Heart left ventricle (tissue), 16 donors: Measurements from ENCODE around the gene AOX1. TPM values are rescaled to one million over a fixed set of nuclear protein-coding genes. Genes with fewer than 3 reads are reported as not detected.
"Not testable (repeated sequence)": the region's sequence is repeated elsewhere in the genome, so short reads cannot be mapped to it uniquely, and the experiment has no call there.

Source experiments
- ATAC-seq, 4 donors: fragments of 200-7000 bp; cut with Tn5 transposase; one replicate each; pipeline ENCODE4 v1.9.1; 2020 to 2022; ENCODE audit warnings: moderate library complexity in 4 of 4, mild to moderate bottlenecking in 3 of 4, moderate number of reproducible peaks in 1 of 4
- DNase-seq, 5 donors: peaks; one replicate each; pipeline ENCODE4 v3.0.0-alpha.2; 2020
- H3K27ac ChIP-seq, 12 donors: fragments of 200-600 bp; sonication (generic) in 4 of 12; one replicate each; pipeline versions ENCODE4 v1.5.0 to v1.8.0; 2016 to 2022; ENCODE audit warnings: mild to moderate bottlenecking in 2 of 12
- H3K27me3 ChIP-seq, 9 donors: fragments of 200-600 bp; sonication (generic) in 2 of 9; one replicate each; pipeline versions ENCODE4 v1.5.1 to v1.8.0; 2016 to 2022; ENCODE audit warnings: mild to moderate bottlenecking in 3 of 9
- H3K36me3 ChIP-seq, 9 donors: fragments of 200-600 bp; sonication (generic) in 2 of 9; one replicate each; pipeline versions ENCODE4 v1.5.0 to v1.8.0; 2018 to 2022; ENCODE audit warnings: mild to moderate bottlenecking in 2 of 9
- H3K4me1 ChIP-seq, 12 donors: fragments of 200-600 bp; sonication (generic) in 4 of 12; one replicate each; pipeline versions ENCODE4 v1.5.0 to v1.8.0; 2016 to 2022; ENCODE audit warnings: mild to moderate bottlenecking in 3 of 12
- H3K4me3 ChIP-seq, 12 donors: fragments of 200-600 bp; sonication (generic) in 4 of 12; one replicate each; pipeline versions ENCODE4 v1.5.0 to v1.8.0; 2017 to 2022; ENCODE audit warnings: mild to moderate bottlenecking in 9 of 12, moderate library complexity in 4 of 12
- H3K9me3 ChIP-seq, 12 donors: fragments of 200-600 bp; sonication (generic) in 4 of 12; one replicate each; pipeline versions ENCODE4 v1.5.0 to v1.8.0; 2016 to 2022; ENCODE audit warnings: mild to moderate bottlenecking in 1 of 12
- POLR2A ChIP-seq, 2 donors: fragments of 450-650 bp; IDR thresholded peaks; one replicate each; pipeline ENCODE4 v1.6.1; 2017; ENCODE audit warnings: antibody characterized with exemption in 2 of 2, mild to moderate bottlenecking in 2 of 2, moderate library complexity in 2 of 2
- WGBS, 4 donors: extraction: QIAGEN DNeasy Blood & Tissue Kit in 2 of 4; methylation state at CpG; one replicate each; pipeline versions ENCODE4 v1.1.5 to v1.1.7; 2013 to 2018; 5-methylcytosine and 5-hydroxymethylcytosine counted together
- intact Hi-C, 10 donors: fragments of 100-400 bp; cut with DNase I; formaldehyde crosslinking; loops; one replicate each; pipeline versions ENCODE4 v1.11.1 to v1.14.2; 2022
- polyA plus RNA-seq, 2 donors: library from polyadenylated mRNA; stranded (reverse); fragments of 200-250 nt; gene quantifications; one replicate each; pipeline ENCODE4 v1.2.3, GENCODE V29; 2013
- total RNA-seq, 9 donors: library from RNA; depleted of rRNA in 2 of 9; stranded (reverse); fragments of >200 nt in 2 of 9; fragmentation: NEBNext Ultra II Directional in 3 of 9; extraction: Animal tissue kit (Norgen Biotek cat#: 25700) in 3 of 9; gene quantifications; one replicate each; pipeline versions ENCODE4 v1.1.0 to v1.2.4, GENCODE V29; 2016 to 2023
- TF ChIP-seq, protein P1 (sequence below), 12 donors: fragments of 200-600 bp; sonication (generic) in 4 of 12; IDR thresholded peaks; one replicate each; pipeline versions ENCODE4 v1.5.0 to v1.8.0; 2018 to 2022; ENCODE audit warnings: antibody characterized with exemption in 12 of 12, mild to moderate bottlenecking in 5 of 12
- donor health status: ischemic (EF 13 %, LVEDD 7.1; RV severe dilation, severe dysfunction).
- donor health status: healthy with polysubstance abuse.
- donor health status: DM: no; HTN: yes; CAD: no.
- donor health status: DM: no; HTN: no; CAD: no.
- donor health status: ischemic (EF 25% LVEDD 6.9; RV normal size, moderate dysfunction).
- donor health status: ischemic (EF 25% LVEDD 5.7; RV mildly dilated, moderate dysfunction).
- donor health status: healthy.
- donor health status: DM: yes; HTN: yes; CAD: no.
- donor health status: ischemic (EF 35%, LVEDD 5.7; RV mildly dilated, moderate dysfunction).
- donor health status: nonischemic (EF 11% LVEDD 7.7; RV severe dilation, severe dysfunction).
- donor health status: DM: yes; HTN: yes; CAD: no.
- donor health status: PGD.
- donor health status: ischemic (EF 29% LVEDD 5.4; RV normal size, mild dysfunction).
- donor health status: nonischemic (EF 23%, LVEDD 6.1; RV moderate dilation, normal function).

Gene AOX1
- total and polyA plus RNA-seq, 11 donors: 0.76 to 33.4 (median 2.9) TPM

GRCh38 chr2:200679127-200679526, 93.3 kb downstream of the AOX1 start:
- H3K4me3 ChIP-seq: no peak overlapping the region
- 84 to 87% (median 85%) methylated on average over 5 of the region's 5 CpGs for WGBS, 4 donors
- no peak for DNase-seq
- peaks cover 0 to 24% (median 0%) of the 10 kb centered on the region in 12 donors for H3K4me1 ChIP-seq
- no peaks in the 10 kb centered on the region for H3K27me3 ChIP-seq
- peak overlapping the region in 1 of 12 donors; percentile 18 for H3K27ac ChIP-seq
- intact Hi-C loops: no loop called here
- no peaks in the 10 kb centered on the region for H3K36me3 ChIP-seq
- TF ChIP-seq, protein P1, sequence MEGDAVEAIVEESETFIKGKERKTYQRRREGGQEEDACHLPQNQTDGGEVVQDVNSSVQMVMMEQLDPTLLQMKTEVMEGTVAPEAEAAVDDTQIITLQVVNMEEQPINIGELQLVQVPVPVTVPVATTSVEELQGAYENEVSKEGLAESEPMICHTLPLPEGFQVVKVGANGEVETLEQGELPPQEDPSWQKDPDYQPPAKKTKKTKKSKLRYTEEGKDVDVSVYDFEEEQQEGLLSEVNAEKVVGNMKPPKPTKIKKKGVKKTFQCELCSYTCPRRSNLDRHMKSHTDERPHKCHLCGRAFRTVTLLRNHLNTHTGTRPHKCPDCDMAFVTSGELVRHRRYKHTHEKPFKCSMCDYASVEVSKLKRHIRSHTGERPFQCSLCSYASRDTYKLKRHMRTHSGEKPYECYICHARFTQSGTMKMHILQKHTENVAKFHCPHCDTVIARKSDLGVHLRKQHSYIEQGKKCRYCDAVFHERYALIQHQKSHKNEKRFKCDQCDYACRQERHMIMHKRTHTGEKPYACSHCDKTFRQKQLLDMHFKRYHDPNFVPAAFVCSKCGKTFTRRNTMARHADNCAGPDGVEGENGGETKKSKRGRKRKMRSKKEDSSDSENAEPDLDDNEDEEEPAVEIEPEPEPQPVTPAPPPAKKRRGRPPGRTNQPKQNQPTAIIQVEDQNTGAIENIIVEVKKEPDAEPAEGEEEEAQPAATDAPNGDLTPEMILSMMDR (IDR thresholded peaks at IDR 0.05): no peak
- ATAC-seq: no peak
- no peaks in the 10 kb centered on the region for H3K9me3 ChIP-seq

DNA sequence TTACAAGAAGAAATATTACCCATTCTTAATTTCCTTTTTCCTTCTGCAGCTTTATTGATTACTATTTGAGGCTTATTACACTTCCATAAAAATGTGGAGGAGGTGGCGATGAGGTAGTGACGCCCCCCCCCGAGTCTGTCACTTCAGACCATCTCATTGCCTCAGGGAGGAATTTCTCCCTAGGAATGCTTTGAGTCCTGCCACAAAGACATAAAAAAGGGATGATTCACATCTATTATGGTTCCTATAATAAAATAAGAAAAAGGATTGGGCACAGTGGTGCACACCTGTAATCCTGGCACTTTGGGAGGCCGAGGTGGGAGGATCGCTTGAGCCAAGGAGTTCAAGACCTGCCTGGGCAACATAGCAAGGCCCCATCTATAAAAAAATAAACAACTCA, 93.7 kb downstream of the AOX1 start:
- no peaks in the 10 kb centered on the region for H3K9me3 ChIP-seq
- H3K4me1 ChIP-seq: peaks cover 0 to 24% (median 0%) of the 10 kb centered on the region in 12 donors
- ATAC-seq (no peak), DNase-seq (no peak)
- H3K36me3 ChIP-seq: no peaks in the 10 kb centered on the region
- H3K4me3 ChIP-seq: no peak overlapping the region
- intact Hi-C loops: no loop called here
- H3K27ac ChIP-seq: peak overlapping the region in 1 of 12 donors; percentile 18
- 89 to 92% (median 90%) methylated on average over 5 of the region's 5 CpGs for WGBS, 4 donors
- H3K27me3 ChIP-seq: no peaks in the 10 kb centered on the region
- TF ChIP-seq, protein P1 (IDR thresholded peaks at IDR 0.05): no peak
- TF ChIP-seq POLR2A (IDR thresholded peaks at IDR 0.05): no peak

DNA sequence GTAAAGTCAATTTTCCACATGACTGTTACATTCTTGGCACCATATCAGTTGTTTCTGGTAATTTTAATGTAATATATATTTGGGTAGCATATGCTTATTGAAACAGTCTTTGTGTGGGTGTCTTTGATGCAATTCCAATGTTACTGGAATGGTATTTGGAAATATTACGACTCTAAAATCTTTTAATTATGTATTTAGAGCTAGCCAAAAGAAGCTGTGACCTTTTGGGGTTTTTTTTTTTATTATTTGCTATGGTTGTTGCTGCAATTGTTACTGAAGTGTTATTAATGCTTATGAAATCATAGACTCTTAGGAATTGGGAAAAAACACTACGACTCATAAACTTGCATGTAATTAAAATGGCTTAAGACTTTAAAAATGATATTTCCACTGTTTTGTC, 95.9 kb downstream of the AOX1 start:
- no peak for ATAC-seq

GRCh38 chr2:200682407-200682806, 96.6 kb downstream of the AOX1 start:
- H3K27ac ChIP-seq, ATAC-seq, DNase-seq, H3K36me3 ChIP-seq, intact Hi-C loops, H3K27me3 ChIP-seq, H3K9me3 ChIP-seq, H3K4me3 ChIP-seq: not testable (repeated sequence)
- H3K4me1 ChIP-seq: peaks cover 0 to 23% (median 0%) of the 10 kb centered on the region in 12 donors
- 83 to 93% (median 89%) methylated on average over 2 to 5 of the region's 5 CpGs for WGBS, 4 donors

More for the DNA sequence above, 95.9 kb downstream of the AOX1 start:
- Histone ChIP-seq H3K27me3 (no peaks in the 10 kb centered on the region), H3K4me1 (peaks cover 0 to 24% (median 0%) of the 10 kb centered on the region in 12 donors), H3K36me3 (no peaks in the 10 kb centered on the region), H3K9me3 (no peaks in the 10 kb centered on the region), H3K27ac (no peak overlapping the region), H3K4me3 (no peak overlapping the region)
- intact Hi-C loops: no loop called here
- WGBS, 4 donors: 75 to 82% (median 80%) methylated on average over 2 of the region's 2 CpGs
- TF ChIP-seq, protein P1 (IDR thresholded peaks at IDR 0.05): no peak
- no peak for TF ChIP-seq POLR2A (IDR thresholded peaks at IDR 0.05)
- no peak for DNase-seq
